Spleen (tissue), 11 donors: ENCODE measurements around the gene DPP4. TPM values are rescaled to one million over a fixed set of nuclear protein-coding genes. Genes with fewer than 3 reads are reported as not detected.
A peak's percentile ranks its signal among the peaks of the same experiment; 100 is the strongest.

Source experiments
- DNase-seq: peaks from one replicate; pipeline ENCODE4 v3.0.0-alpha.2; 2020
- H3K27ac ChIP-seq, 8 donors: fragments of 200-600 bp; sonication (generic) in 7 of 8; 1 replicate in 4 of 8; 2 replicates in 4 of 8; pipeline versions ENCODE4 v1.5.0 to v1.8.0; 2016 to 2021; ENCODE audit warnings: inconsistent platforms in 4 of 8, mild to moderate bottlenecking in 4 of 8, moderate library complexity in 1 of 8
- H3K27me3 ChIP-seq, 7 donors: fragments of 200-600 bp; sonication (generic) in 6 of 7; replicated peaks in 1 of 7; 1 replicate in 4 of 7; 2 replicates in 3 of 7; pipeline versions ENCODE4 v1.5.0 to v1.8.0; 2016 to 2021; ENCODE audit warnings: inconsistent platforms in 3 of 7, mild to moderate bottlenecking in 1 of 7
- H3K36me3 ChIP-seq, 6 donors: fragments of 200-600 bp; sonication (generic) in 5 of 6; 1 replicate in 4 of 6; 2 replicates in 2 of 6; pipeline versions ENCODE4 v1.5.0 to v1.8.0; 2016 to 2021; ENCODE audit warnings: inconsistent platforms in 2 of 6
- H3K4me1 ChIP-seq, 6 donors: fragments of 200-600 bp; sonication (generic) in 5 of 6; 1 replicate in 3 of 6; 2 replicates in 3 of 6; pipeline versions ENCODE4 v1.5.0 to v1.8.0; 2016 to 2021; ENCODE audit warnings: inconsistent platforms in 3 of 6
- H3K4me3 ChIP-seq, 8 donors: fragments of 200-600 bp; sonication (generic) in 7 of 8; 1 replicate in 4 of 8; 2 replicates in 4 of 8; pipeline versions ENCODE4 v1.5.0 to v1.8.0; 2016 to 2021; ENCODE audit warnings: inconsistent platforms in 4 of 8, mild to moderate bottlenecking in 4 of 8, moderate library complexity in 2 of 8
- H3K9me3 ChIP-seq, 8 donors: fragments of 200-600 bp; sonication (generic) in 7 of 8; 1 replicate in 4 of 8; 2 replicates in 4 of 8; pipeline versions ENCODE4 v1.5.0 to v1.8.0; 2016 to 2021; ENCODE audit warnings: inconsistent platforms in 4 of 8
- POLR2A ChIP-seq, 3 donors: fragments of 450-650 bp; IDR thresholded peaks; one replicate each; pipeline ENCODE4 v1.5.1; 2017; ENCODE audit warnings: antibody characterized with exemption in 3 of 3, mild to moderate bottlenecking in 1 of 3
- POLR2AphosphoS5 ChIP-seq, 3 donors: sonication (generic); formaldehyde crosslinking; IDR thresholded peaks; one replicate each; pipeline ENCODE4 v1.5.1; 2017; ENCODE audit warnings: antibody characterized with exemption in 3 of 3
- WGBS, 5 donors: extraction: QIAGEN DNeasy Blood & Tissue Kit in 3 of 5; methylation state at CpG; one replicate each; pipeline versions ENCODE4 v1.1.5 to v1.1.7; 2013 to 2018; 5-methylcytosine and 5-hydroxymethylcytosine counted together
- intact Hi-C: fragments of 100-400 bp; cut with DNase I; formaldehyde crosslinking; loops from one replicate; pipeline ENCODE4 v1.15.0; 2023; ENCODE audit warnings: low total_unique reads
- polyA plus RNA-seq, 3 donors: library from polyadenylated mRNA; stranded (reverse); fragments of 200-250 nt; gene quantifications; one replicate each; pipeline ENCODE4 v1.2.1, GENCODE V29; 2013
- total RNA-seq, 7 donors: library from RNA; depleted of rRNA in 3 of 7; stranded (reverse); fragments of >200 nt in 3 of 7; fragmentation: NEBNext Ultra II Directional in 4 of 7; extraction: Animal tissue kit (Norgen Biotek cat#: 25700) in 4 of 7; gene quantifications; one replicate each; pipeline versions ENCODE4 v1.1.0 to v1.2.1, GENCODE V29; 2016 to 2021
- TF ChIP-seq, protein P1 (sequence below), 11 experiments: fragments of 200-600 bp in 7 of 11; fragments of 450-650 bp in 4 of 11; sonication (generic) in 4 of 11; IDR thresholded peaks in 8 of 11; conservative IDR thresholded peaks in 3 of 11; 1 replicate in 7 of 11; 2 replicates in 4 of 11; pipeline versions ENCODE4 v1.4.0 to v1.8.0; 2016 to 2021; ENCODE audit warnings: antibody characterized with exemption in 11 of 11, inconsistent platforms in 4 of 11, mild to moderate bottlenecking in 1 of 11
- donor health status: healthy with polysubstance abuse.
- donor health status: DM: no; HTN: no; CAD: no; lungs with moderate emphysema.
- donor health status: DM: no; HTN: no; CAD: no.
- donor health status: Bipolar disorder and iron deficiency.
- donor health status: healthy.
- donor health status: DM: no; HTN: no; CAD: no.
- donor health status: DM: yes; HTN: yes; CAD: no.

DPP4 gene
- total and polyA plus RNA-seq, 10 donors: 1.3 to 28.6 (median 18.4) TPM

- H3K4me1 ChIP-seq: peaks cover 0 to 8% (median 0%) of the 10 kb centered on the region in 6 donors
- H3K27ac ChIP-seq: peak overlapping the region in 3 of 8 donors; percentile 3 to 14 (median 12)
- H3K27me3 ChIP-seq: no peaks in the 10 kb centered on the region
- no peaks in the 10 kb centered on the region for H3K9me3 ChIP-seq
- peaks cover 0 to 25% (median 0%) of the 10 kb centered on the region in 6 donors for H3K36me3 ChIP-seq
- H3K4me3 ChIP-seq: no peak overlapping the region
- DNase-seq: no peak
- 68 to 83% (median 76%) methylated on average over 3 of the region's 3 CpGs for WGBS, 5 donors
- TF ChIP-seq POLR2AphosphoS5 (IDR thresholded peaks at IDR 0.05): no peak
- no peak for TF ChIP-seq POLR2A (IDR thresholded peaks at IDR 0.05)
- intact Hi-C loops: no loop called here
Measured at GRCh38 chr2:162037028-162037795, 36.8 kb downstream of the DPP4 start.

DNA sequence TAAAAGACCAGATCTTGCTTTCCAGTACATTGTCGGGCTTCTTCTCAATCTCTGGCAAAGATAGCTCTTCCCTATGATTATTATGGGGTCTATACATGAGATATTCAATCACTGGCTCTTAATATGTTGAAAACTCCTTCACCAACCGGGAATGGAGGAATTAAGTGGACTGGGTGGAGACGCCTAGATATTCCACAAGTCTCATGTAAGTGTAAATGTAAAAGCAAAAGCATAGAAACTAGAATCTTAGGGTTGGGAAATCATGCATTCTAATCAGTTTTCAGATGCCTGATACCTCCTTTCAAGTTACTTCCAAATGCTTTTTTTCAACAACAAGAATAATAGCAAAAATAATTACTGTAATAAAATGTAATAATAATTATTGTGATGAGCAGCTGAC lies 38.0 kb downstream of the DPP4 start:
- WGBS, 5 donors: 89 to 99% (median 93%) methylated on average over 3 of the region's 3 CpGs
- TF ChIP-seq, protein P1, sequence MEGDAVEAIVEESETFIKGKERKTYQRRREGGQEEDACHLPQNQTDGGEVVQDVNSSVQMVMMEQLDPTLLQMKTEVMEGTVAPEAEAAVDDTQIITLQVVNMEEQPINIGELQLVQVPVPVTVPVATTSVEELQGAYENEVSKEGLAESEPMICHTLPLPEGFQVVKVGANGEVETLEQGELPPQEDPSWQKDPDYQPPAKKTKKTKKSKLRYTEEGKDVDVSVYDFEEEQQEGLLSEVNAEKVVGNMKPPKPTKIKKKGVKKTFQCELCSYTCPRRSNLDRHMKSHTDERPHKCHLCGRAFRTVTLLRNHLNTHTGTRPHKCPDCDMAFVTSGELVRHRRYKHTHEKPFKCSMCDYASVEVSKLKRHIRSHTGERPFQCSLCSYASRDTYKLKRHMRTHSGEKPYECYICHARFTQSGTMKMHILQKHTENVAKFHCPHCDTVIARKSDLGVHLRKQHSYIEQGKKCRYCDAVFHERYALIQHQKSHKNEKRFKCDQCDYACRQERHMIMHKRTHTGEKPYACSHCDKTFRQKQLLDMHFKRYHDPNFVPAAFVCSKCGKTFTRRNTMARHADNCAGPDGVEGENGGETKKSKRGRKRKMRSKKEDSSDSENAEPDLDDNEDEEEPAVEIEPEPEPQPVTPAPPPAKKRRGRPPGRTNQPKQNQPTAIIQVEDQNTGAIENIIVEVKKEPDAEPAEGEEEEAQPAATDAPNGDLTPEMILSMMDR (IDR thresholded peaks at IDR 0.05 in 8 of 11, conservative IDR thresholded peaks at IDR 0.05 in 3 of 11): no peak
- TF ChIP-seq POLR2A (IDR thresholded peaks at IDR 0.05) (no peak), POLR2AphosphoS5 (IDR thresholded peaks at IDR 0.05) (no peak)

GRCh38 chr2:162030363-162031190 lies 43.4 kb downstream of the DPP4 start:
- TF ChIP-seq POLR2AphosphoS5 (IDR thresholded peaks at IDR 0.05): no peak
- no peak for TF ChIP-seq POLR2A (IDR thresholded peaks at IDR 0.05)
- TF ChIP-seq, protein P1 (IDR thresholded peaks at IDR 0.05 in 8 of 11, conservative IDR thresholded peaks at IDR 0.05 in 3 of 11): no peak
- no peaks in the 10 kb centered on the region for H3K9me3 ChIP-seq
- no peaks in the 10 kb centered on the region for H3K4me1 ChIP-seq
- no peaks in the 10 kb centered on the region for H3K27me3 ChIP-seq
- H3K36me3 ChIP-seq: peaks cover 0 to 49% (median 0%) of the 10 kb centered on the region in 6 donors
- no peak for DNase-seq
- H3K4me3 ChIP-seq: no peak overlapping the region
- H3K27ac ChIP-seq: no peak overlapping the region
- intact Hi-C loops: no loop called here
- WGBS, 5 donors: 86 to 96% (median 91%) methylated on average over 9 of the region's 9 CpGs

More for the DNA sequence above, 38.0 kb downstream of the DPP4 start:
- Histone ChIP-seq H3K27ac (peak overlapping the region in 1 of 8 donors; percentile 14), H3K4me1 (peaks cover 0 to 8% (median 0%) of the 10 kb centered on the region in 6 donors), H3K36me3 (peaks cover 0 to 32% (median 0%) of the 10 kb centered on the region in 6 donors), H3K4me3 (no peak overlapping the region), H3K27me3 (no peaks in the 10 kb centered on the region), H3K9me3 (no peaks in the 10 kb centered on the region)
- intact Hi-C loops: no loop called here
- DNase-seq: no peak

DNA sequence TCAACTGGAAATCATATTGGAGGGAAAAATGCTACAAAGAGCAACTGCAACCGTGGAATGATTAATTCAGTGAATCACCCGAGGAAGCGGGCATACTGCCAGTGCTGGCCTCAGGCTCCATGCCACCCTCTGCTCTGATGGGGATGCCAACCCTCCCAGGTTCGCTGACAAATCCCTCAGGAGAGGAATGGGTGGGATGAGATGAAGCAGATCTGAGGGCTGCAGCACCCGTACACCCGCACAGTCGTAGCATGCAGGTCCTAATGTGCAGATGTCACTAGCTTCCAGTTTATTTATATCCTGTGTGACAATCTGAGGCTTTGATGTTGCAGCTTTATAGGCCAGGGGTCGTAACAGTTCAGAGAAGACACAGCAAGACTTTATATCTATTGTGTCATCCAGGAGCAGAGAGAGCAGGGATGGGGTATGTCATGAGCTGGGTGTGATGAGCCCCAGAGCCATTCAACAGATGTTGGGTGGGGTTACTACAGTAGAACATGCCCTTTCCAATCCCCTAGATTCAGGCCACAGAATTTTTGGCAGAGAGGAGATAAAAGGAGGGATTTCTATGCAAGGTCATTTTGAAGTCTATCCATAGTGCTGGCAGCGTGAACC lies 44.6 kb downstream of the DPP4 start:
- Histone ChIP-seq H3K4me3 (no peak overlapping the region), H3K36me3 (peaks cover 0 to 41% (median 0%) of the 10 kb centered on the region in 6 donors), H3K27ac (no peak overlapping the region), H3K4me1 (no peaks in the 10 kb centered on the region), H3K27me3 (no peaks in the 10 kb centered on the region), H3K9me3 (no peaks in the 10 kb centered on the region)
- intact Hi-C loops: no loop called here
- no peak for TF ChIP-seq POLR2AphosphoS5 (IDR thresholded peaks at IDR 0.05)
- no peak for TF ChIP-seq POLR2A (IDR thresholded peaks at IDR 0.05)
- TF ChIP-seq, protein P1 (IDR thresholded peaks at IDR 0.05 in 8 of 11, conservative IDR thresholded peaks at IDR 0.05 in 3 of 11): no peak
- no peak for DNase-seq
- WGBS, 5 donors: 81 to 87% (median 86%) methylated on average over 9 of the region's 9 CpGs
